Smooth muscle cell of the brain vasculature (primary cell): ENCODE results near the gene CDKN2AIP.

Experiments
- DNase-seq: peaks from one replicate; pipeline ENCODE4 v3.0.0-alpha.2; 2012; ENCODE audit warnings: low read depth, low spot score

Gene CDKN2AIP

GRCh38 chr4:183495184-183495583, 50.7 kb downstream of the CDKN2AIP start:
- DNase-seq, result no peak
